HEK293T (cell line): ENCODE measurements around the gene MXD1.

ENCODE experiments used
- CTCF ChIA-PET: fragments of 350-600 bp; formaldehyde crosslinking; extraction: SDS; loops from one replicate; lab custom pipeline; 2021; ENCODE audit warnings: antibody characterized with exemption, inconsistent platforms; lab: Yijun Ruan, JAX
- POLR2A ChIA-PET: fragments of 350-600 bp; formaldehyde crosslinking; extraction: SDS; loops from one replicate; lab custom pipeline; 2020; ENCODE audit warnings: antibody characterized with exemption, inconsistent platforms; lab: Yijun Ruan, JAX
- DNase-seq: peaks from one replicate; pipeline ENCODE4 v3.0.0; 2012; ENCODE audit warnings: mixed read lengths; ENCODE audit errors: extremely low spot score
- ARNT ChIP-seq: fragments of 450-650 bp; IDR thresholded peaks from 2 replicates; pipeline ENCODE4 v1.6.1; 2017; ENCODE audit warnings: mild to moderate bottlenecking
- BHLHE40 ChIP-seq: fragments of 450-650 bp; IDR thresholded peaks from 2 replicates; pipeline ENCODE4 v1.6.1; 2016; ENCODE audit warnings: mild to moderate bottlenecking, moderate library complexity, borderline replicate concordance
- CTBP1 ChIP-seq: fragments of 450-650 bp; IDR thresholded peaks from 2 replicates; pipeline ENCODE4 v1.6.1; 2016; ENCODE audit warnings: borderline replicate concordance
- ELF4 ChIP-seq: fragments of 450-650 bp; IDR thresholded peaks from 2 replicates; pipeline ENCODE4 v1.6.1; 2017; ENCODE audit warnings: antibody characterized with exemption
- FOXA1 ChIP-seq: fragments of 450-650 bp; IDR thresholded peaks from 2 replicates; pipeline ENCODE4 v1.6.1; 2016; ENCODE audit warnings: mild to moderate bottlenecking
- FOXK2 ChIP-seq: fragments of 450-650 bp; IDR thresholded peaks from 2 replicates; pipeline ENCODE4 v1.6.1; 2016; ENCODE audit warnings: mild to moderate bottlenecking
- FOXM1 ChIP-seq: fragments of 450-650 bp; IDR thresholded peaks from 2 replicates; pipeline ENCODE4 v1.6.1; 2017; ENCODE audit warnings: mild to moderate bottlenecking, borderline replicate concordance
- HDGF ChIP-seq: fragments of 450-650 bp; IDR thresholded peaks from 2 replicates; pipeline ENCODE4 v1.6.1; 2017; ENCODE audit warnings: antibody characterized with exemption, borderline replicate concordance
- L3MBTL2 ChIP-seq: fragments of 450-650 bp; conservative IDR thresholded peaks from 2 replicates; pipeline ENCODE4 v1.6.1; 2016; ENCODE audit warnings: mild to moderate bottlenecking
- LEF1 ChIP-seq: fragments of 450-650 bp; IDR thresholded peaks from 2 replicates; pipeline ENCODE4 v1.6.1; 2017; ENCODE audit warnings: mild to moderate bottlenecking, borderline replicate concordance
- NFRKB ChIP-seq: fragments of 450-650 bp; IDR thresholded peaks from 2 replicates; pipeline ENCODE4 v1.6.1; 2016; ENCODE audit warnings: mild to moderate bottlenecking, moderate library complexity
- SP1 ChIP-seq: fragments of 450-650 bp; IDR thresholded peaks from 2 replicates; pipeline ENCODE4 v1.6.1; 2017
- SUZ12 ChIP-seq: fragments of 450-650 bp; IDR thresholded peaks from 2 replicates; pipeline ENCODE4 v1.6.1; 2016; ENCODE audit warnings: mild to moderate bottlenecking
- TARDBP ChIP-seq: fragments of 450-650 bp; IDR thresholded peaks from 2 replicates; pipeline ENCODE4 v1.6.1; 2016
- ZNF384 ChIP-seq: fragments of 450-650 bp; IDR thresholded peaks from 2 replicates; pipeline ENCODE4 v1.6.1; 2016
- TF ChIP-seq, protein P1 (sequence below): fragments of 450-650 bp; IDR thresholded peaks from 2 replicates; pipeline ENCODE4 v1.6.1; 2016

MXD1 gene

DNA sequence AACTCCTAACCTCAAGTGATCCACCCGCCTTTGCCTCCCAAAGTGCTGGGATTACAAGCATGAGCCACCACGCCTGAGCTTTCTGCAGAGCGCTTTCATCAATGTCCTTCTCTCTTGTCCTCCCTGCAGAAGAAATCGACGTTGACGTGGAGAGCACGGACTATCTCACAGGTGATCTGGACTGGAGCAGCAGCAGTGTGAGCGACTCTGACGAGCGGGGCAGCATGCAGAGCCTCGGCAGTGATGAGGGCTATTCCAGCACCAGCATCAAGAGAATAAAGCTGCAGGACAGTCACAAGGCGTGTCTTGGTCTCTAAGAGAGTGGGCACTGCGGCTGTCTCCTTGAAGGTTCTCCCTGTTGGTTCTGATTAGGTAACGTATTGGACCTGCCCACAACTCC lies 23.1 kb downstream of the MXD1 start:
- ChIA-PET POLR2A (no interaction called here), CTCF (no interaction called here)
- no peak for DNase-seq
- no peak for TF ChIP-seq L3MBTL2
- TF ChIP-seq ZNF384 = no peak
- TF ChIP-seq TARDBP = no peak
- no peak for TF ChIP-seq NFRKB
- TF ChIP-seq FOXM1 = no peak
- TF ChIP-seq CTBP1 = no peak

DNA sequence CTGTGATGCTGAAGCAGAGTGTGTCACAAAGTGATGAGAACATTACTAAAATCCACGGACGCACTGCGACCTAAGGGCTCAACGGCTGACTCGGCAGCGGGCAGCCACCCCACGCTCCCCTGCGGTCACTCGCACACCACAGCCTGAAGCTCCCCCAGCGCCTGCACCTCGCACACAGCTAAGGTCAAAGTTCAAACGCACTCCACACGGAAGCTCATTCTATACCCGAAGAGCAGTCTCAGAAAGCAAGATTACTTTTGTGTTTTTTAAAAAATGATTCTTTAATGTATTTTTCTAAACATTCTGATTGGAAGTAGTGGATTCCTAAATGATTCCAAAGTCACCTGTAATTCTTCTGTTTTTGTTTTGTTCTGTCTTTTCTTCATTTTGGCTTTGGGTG lies 24.8 kb downstream of the MXD1 start:
- ChIA-PET POLR2A (no interaction called here), CTCF (no interaction called here)
- DNase-seq = no peak
- TF ChIP-seq ELF4 = no peak
- no peak for TF ChIP-seq SUZ12
- no peak for TF ChIP-seq LEF1
- TF ChIP-seq HDGF = no peak
- no peak for TF ChIP-seq CTBP1
- TF ChIP-seq ARNT = no peak

DNA sequence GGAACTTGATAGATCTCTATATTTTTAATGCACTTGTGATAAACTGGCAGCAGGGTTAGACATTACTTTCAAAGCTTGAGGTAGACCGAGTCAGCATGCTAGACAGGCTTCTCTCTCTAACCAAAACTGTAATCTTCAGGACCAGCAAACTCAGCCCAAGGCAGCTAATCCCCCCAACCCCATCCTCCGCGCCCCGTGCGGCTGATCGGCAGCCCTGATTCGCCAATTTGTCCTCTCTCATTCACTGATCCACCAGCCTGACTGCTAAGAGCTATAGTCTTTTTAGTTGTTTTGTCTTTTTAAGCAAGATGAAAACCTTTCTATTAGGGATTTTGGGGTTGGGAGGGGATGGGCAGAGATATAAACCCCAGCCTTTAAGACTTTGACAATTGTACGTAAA lies 25.8 kb downstream of the MXD1 start:
- DNase-seq = no peak
- ChIA-PET POLR2A (no interaction called here), CTCF (no interaction called here)
- TF ChIP-seq BHLHE40 (no peak), ELF4 (no peak), CTBP1 (no peak), ZNF384 (no peak), TARDBP (no peak), FOXA1 (no peak), L3MBTL2 (no peak)
- TF ChIP-seq, protein P1, sequence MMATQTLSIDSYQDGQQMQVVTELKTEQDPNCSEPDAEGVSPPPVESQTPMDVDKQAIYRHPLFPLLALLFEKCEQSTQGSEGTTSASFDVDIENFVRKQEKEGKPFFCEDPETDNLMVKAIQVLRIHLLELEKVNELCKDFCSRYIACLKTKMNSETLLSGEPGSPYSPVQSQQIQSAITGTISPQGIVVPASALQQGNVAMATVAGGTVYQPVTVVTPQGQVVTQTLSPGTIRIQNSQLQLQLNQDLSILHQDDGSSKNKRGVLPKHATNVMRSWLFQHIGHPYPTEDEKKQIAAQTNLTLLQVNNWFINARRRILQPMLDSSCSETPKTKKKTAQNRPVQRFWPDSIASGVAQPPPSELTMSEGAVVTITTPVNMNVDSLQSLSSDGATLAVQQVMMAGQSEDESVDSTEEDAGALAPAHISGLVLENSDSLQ = no peak

- ChIA-PET POLR2A (no interaction called here), CTCF (interaction anchor here (0.6 kb wide), 1 partner anchor 202 kb away, joined by 6 read pairs; no protein-coding TSS in a partner anchor)
- TF ChIP-seq FOXK2 (no peak), CTBP1 (no peak), ELF4 (no peak), LEF1 (no peak), ZNF384 (no peak), L3MBTL2 (no peak)
- DNase-seq = no peak
Measured at GRCh38 chr2:69943000-69943842, 28.3 kb downstream of the MXD1 start.

DNA sequence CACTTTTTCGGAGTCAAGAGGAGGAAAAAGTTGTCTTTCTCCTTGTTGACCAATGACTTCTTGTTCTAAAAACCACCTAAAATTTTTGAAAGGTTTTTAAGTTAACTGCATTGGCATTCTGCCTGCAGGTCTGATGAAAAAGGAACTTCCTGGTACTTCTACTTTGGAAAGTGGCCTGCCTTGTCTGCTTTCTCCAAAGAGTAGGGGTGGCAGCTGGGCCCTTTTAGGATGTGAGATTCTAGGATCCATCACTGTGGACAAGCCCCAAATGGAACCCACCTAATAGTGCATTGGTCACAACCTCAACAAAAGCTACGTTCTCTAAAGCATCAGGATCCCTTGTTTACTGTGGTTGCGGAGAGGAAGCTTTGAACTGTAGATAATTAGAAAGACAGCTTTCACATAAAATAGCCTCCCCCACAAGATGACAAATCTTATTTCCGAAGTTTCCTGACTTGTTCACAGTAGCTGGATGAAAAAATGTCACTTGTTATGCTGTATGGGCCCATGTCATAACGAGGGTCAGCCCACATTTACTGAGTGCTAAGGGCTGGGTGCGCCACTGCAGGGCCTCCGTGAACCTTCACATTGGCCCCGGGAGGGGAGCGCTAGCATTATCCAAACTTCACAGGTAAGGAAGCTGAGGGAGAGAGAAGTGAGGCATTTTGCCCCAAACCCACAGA lies 29.1 kb downstream of the MXD1 start:
- CTCF ChIA-PET = no interaction called here
- TF ChIP-seq CTBP1 (no peak), ARNT (no peak), NFRKB (no peak), SP1 (no peak), HDGF (no peak), FOXM1 (no peak), FOXK2 (no peak), TARDBP (no peak), BHLHE40 (no peak), FOXA1 (no peak), ELF4 (no peak), LEF1 (no peak), L3MBTL2 (no peak), ZNF384 (no peak), SUZ12 (no peak)
- TF ChIP-seq, protein P1 = no peak
- POLR2A ChIA-PET = no interaction called here
- DNase-seq = no peak

- CTCF ChIA-PET = no interaction called here
Measured at GRCh38 chr2:69944756-69945155, 29.8 kb downstream of the MXD1 start.

DNA sequence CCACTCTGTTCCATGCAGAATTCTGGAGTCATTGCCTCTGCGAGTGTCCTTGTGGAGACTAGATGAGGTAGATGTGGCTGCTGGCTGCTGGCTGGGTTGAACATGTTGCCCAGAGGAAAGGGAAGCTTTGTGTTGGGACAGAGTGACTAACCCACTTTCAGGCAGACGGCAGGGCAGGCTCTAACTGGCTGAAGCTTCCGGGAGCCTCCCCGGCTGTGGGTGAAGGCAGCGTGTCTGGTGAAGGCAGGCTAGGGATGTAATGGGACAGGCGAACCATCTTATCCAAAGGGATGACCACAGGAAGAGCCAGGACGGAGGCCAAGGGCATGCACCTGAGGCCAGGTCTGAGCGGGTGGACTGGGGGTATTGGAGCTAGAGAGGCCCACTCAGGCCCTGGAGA lies 30.5 kb downstream of the MXD1 start:
- POLR2A ChIA-PET = no interaction called here
- no peak for TF ChIP-seq ARNT
- TF ChIP-seq ZNF384 = no peak
- TF ChIP-seq HDGF = no peak
- TF ChIP-seq L3MBTL2 = no peak
- no peak for TF ChIP-seq FOXA1
- no peak for TF ChIP-seq NFRKB
- TF ChIP-seq TARDBP = no peak
- TF ChIP-seq LEF1 = no peak
- TF ChIP-seq SP1 = no peak
- TF ChIP-seq ELF4 = no peak
- TF ChIP-seq FOXK2 = no peak
- TF ChIP-seq BHLHE40 = no peak
- TF ChIP-seq, protein P1 = no peak
- no peak for TF ChIP-seq SUZ12
- no peak for TF ChIP-seq FOXM1
- TF ChIP-seq CTBP1 = no peak
- DNase-seq = no peak
- CTCF ChIA-PET = no interaction called here

More at GRCh38 chr2:69944756-69945155, 29.8 kb downstream of the MXD1 start:
- POLR2A ChIA-PET = no interaction called here
- no peak for DNase-seq
- TF ChIP-seq FOXA1 (no peak), SUZ12 (no peak), FOXM1 (no peak), ELF4 (no peak), BHLHE40 (no peak), ARNT (no peak), LEF1 (no peak), FOXK2 (no peak), ZNF384 (no peak), L3MBTL2 (no peak)
